LNCAP (cell line): Measurements from ENCODE around the gene CORO2B.

Source experiments
- TF ChIP-seq, protein P1 (sequence below): fragments of 450-650 bp; IDR thresholded peaks from 2 replicates; pipeline ENCODE4 v1.5.1; 2017; ENCODE audit warnings: mild to moderate bottlenecking

CORO2B gene

DNA sequence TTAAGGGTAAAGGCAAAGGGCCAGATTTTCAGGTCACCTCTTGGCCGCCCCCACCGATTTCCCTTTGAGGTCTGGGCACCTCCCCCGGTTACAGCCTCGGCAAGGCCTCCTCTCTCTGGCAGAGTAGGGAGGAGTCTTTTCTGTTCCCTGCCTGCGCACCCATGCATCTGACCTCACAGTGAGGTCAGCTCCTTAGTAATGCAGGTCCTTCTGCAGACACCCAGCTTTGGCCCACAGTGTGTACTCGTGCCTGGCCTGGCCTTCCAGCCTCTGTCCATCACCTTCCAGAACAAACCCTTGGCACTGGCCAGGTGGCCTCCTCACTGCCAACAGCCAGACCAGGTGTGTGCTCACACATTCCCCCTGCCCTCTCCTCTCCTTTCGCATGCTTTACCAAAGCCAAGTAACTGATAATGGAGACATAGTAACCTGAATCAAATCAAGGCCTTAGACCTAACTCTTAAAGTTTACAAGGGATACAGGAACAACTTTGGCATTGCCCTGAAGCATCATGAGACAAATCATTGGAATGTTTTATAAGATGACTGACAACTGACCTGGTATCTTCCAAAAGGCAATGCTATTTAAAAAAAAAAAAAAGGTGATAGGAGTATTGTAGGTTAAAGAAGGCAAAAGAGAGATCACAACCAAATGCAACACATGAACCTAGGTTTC, 61.3 kb downstream of the CORO2B start:
- TF ChIP-seq, protein P1, sequence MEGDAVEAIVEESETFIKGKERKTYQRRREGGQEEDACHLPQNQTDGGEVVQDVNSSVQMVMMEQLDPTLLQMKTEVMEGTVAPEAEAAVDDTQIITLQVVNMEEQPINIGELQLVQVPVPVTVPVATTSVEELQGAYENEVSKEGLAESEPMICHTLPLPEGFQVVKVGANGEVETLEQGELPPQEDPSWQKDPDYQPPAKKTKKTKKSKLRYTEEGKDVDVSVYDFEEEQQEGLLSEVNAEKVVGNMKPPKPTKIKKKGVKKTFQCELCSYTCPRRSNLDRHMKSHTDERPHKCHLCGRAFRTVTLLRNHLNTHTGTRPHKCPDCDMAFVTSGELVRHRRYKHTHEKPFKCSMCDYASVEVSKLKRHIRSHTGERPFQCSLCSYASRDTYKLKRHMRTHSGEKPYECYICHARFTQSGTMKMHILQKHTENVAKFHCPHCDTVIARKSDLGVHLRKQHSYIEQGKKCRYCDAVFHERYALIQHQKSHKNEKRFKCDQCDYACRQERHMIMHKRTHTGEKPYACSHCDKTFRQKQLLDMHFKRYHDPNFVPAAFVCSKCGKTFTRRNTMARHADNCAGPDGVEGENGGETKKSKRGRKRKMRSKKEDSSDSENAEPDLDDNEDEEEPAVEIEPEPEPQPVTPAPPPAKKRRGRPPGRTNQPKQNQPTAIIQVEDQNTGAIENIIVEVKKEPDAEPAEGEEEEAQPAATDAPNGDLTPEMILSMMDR: no peak

DNA sequence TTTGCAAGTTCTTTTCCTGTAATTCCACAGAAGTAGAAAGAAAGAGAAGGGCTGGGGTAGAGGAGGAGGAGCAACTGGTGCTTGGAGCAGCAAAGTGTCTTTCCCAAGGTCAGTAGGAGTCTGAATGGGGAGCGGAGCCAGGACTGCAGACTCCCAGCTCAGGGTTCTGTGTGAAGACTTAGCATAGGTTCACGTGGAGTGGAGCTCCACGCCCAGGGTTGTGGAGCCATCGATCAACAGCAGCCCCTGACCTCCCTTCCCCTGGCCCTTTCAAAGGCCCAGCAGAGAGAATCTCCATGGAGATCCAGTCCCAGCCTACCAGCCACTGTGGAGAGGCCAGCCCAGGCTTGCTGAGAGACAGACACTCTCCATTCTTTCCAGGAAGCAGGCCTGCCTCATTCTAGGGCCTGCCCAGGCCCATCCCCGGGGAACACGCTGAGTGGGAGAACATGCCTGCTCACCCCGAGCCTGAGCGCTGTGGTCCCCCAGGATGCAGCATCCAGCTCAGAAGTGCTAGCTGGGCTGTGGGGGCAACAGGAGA, 62.1 kb downstream of the CORO2B start:
- TF ChIP-seq, protein P1: no peak

DNA sequence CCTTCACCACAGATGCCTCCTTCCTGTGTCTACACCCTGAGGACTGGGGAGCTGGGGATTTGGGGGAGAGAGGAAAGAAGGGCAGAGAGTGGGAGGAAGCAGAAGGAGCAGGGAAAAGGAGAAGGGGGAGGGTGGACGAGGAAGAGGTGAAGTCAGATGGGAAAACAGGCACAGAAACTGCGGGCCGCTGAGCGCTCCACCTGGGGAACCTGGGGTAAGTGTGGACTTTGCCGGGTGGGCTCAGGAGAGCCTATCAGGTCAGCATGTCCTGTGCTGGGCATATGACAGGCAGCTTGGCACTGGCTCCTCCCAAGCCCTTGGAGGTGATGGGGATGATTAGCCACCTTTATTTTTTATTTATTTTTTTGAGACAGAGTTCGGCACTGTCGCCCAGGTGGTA, 62.6 kb downstream of the CORO2B start:
- TF ChIP-seq, protein P1: no peak

DNA sequence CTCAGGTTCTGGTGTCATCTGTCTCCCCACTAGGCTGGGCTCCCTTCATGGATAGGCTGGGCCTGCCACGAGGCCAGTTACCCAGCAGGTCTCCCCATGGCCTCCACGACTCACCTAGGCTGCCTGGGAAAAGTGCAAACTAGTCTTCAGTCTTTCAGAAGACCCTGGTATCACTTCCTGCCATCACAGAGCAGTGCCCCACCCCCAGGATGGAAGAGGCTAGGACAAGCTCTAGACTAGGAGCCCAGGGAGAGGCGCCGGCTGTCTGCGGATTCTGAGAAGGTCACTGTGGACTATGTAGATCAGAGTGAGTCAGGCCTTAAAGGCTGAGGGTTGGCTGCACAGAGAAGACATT, 63.7 kb downstream of the CORO2B start:
- TF ChIP-seq, protein P1: no peak

DNA sequence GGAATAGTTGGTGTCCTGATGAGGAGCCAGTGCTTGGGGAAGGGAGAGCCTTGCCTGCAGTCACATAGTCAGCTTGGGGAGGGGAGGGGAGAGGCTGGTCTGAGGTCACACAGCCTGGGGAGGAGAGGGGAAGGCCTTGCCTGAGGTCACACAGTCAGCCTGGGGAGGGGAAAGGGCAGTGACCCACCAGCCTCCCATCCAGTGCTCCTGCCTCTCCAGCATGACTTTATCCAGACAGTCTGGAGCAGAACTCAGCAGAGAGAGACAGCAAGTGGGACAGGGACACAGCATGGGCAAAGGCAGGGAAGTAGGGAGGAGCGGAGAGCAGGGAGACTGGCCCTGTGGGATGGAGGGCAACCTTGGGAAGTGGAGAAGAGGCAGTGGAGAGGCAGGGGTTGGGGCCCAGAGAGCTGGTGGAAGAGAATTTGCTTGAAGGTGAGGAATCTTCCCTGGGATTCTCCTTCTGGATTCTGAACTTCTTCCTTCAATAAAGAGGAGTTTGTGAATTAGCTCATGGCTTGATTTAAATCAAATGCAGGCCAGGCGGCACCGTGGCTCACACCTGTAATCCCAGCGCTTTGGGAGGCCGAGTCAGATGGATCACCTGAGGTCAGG, 64.5 kb downstream of the CORO2B start:
- TF ChIP-seq, protein P1: no peak

DNA sequence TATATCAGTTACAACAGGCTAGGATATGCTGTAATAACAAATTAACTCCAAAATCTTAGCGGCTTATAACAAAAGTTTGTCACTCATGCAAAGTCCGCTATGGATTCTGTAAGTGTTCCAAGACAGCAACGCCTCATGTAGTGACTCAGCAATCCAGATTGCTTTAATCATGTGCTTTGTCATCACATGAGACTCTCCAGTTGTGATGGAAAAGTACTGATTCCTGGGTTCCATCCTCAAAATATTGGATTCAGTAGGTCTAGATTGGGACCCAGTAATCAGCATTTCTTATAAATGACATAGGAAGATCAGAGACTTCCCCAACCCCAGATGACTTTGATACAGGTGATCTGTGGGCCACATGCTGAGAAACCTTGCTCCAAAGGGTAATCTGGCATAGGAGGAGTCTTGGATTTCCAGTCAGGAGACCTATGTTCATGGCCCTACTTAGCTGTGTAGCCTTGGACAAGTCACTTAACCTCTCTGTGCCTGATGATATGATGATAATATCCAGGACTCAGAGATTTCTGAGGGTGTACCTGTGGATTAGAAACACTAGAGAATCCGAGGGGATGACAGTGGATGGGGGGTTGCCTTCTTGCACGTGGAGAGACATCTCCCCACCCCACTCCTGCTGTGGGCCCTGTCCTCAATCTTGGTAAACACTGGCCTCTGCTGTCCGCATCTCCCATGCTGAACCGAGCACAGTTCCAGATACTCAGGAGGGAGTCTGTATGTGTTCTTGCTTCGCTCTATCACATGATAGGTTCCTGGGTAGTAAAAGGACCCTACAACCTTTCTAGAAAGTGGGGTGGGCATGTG, 65.5 kb downstream of the CORO2B start:
- TF ChIP-seq, protein P1: no peak

DNA sequence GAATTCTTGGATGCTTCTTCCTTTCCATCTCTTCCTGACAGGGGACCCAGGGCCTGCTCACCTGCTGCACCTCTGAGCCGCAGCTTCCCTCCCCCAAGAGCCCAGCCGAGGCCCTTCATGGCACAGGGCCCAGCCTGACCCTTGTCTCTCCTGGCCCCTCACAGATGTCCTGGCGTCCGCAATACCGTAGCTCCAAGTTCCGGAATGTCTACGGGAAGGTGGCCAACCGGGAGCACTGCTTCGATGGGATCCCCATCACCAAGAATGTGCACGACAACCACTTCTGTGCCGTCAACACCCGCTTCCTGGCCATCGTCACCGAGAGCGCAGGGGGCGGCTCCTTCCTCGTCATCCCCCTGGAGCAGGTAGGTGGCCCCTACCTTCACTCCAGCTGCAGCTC, 66.2 kb downstream of the CORO2B start:
- TF ChIP-seq, protein P1: no peak
